ENCODE results near the gene TOP2A.

DNA sequence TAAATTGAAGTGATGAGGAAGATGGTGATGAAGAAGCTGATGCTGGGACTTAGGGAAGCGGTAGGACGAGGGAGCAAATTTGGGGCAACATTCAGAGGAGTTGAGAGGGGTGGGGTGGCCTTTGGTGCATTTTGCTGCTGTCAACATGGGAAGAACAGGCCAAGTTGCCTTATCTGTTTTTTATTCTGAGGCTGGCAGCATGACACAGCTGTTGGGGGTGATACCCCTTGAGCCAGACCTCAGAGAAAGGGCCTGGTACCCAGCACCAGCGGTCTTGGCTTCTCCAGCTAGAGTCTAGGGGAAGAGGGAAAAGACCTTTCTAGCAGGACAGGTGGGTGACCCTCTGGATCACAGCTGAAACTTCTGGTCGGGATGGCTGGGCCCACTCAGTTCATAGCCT, 30.1 kb upstream of the TOP2A start:
- TF ChIP-seq POLR2A (IDR thresholded peaks at IDR 0.05): no peak
- TF ChIP-seq, protein P1, sequence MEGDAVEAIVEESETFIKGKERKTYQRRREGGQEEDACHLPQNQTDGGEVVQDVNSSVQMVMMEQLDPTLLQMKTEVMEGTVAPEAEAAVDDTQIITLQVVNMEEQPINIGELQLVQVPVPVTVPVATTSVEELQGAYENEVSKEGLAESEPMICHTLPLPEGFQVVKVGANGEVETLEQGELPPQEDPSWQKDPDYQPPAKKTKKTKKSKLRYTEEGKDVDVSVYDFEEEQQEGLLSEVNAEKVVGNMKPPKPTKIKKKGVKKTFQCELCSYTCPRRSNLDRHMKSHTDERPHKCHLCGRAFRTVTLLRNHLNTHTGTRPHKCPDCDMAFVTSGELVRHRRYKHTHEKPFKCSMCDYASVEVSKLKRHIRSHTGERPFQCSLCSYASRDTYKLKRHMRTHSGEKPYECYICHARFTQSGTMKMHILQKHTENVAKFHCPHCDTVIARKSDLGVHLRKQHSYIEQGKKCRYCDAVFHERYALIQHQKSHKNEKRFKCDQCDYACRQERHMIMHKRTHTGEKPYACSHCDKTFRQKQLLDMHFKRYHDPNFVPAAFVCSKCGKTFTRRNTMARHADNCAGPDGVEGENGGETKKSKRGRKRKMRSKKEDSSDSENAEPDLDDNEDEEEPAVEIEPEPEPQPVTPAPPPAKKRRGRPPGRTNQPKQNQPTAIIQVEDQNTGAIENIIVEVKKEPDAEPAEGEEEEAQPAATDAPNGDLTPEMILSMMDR (IDR thresholded peaks at IDR 0.05): no peak
- TF ChIP-seq POLR2AphosphoS5 (IDR thresholded peaks at IDR 0.05; ENCODE audit: insufficient read depth in 1 of 2, low read depth in 1 of 2): no peak

All from vagina (tissue), 2 donors.